Fibroblast of pulmonary artery (primary cell): Measurements from ENCODE around the gene SCAP.
"Not testable (repeated sequence)": the region's sequence is repeated elsewhere in the genome, so short reads cannot be mapped to it uniquely, and the experiment has no call there.

ENCODE experiments used
- DNase-seq: peaks from one replicate; pipeline ENCODE4 v3.0.0-alpha.2; 2010; ENCODE audit warnings: low read depth
- H3K4me3 ChIP-seq: replicated peaks from 2 replicates; pipeline ENCODE4 v1.5.1; 2011; ENCODE audit warnings: low read depth, mild to moderate bottlenecking, control low read depth, low read length, moderate library complexity
- TF ChIP-seq, protein P1 (sequence below): IDR thresholded peaks from 2 replicates; pipeline ENCODE4 v1.5.1; 2011; ENCODE audit warnings: mild to moderate bottlenecking, control low read depth, low read length, inconsistent platforms; ENCODE audit errors: missing control alignments

The SCAP gene

DNA sequence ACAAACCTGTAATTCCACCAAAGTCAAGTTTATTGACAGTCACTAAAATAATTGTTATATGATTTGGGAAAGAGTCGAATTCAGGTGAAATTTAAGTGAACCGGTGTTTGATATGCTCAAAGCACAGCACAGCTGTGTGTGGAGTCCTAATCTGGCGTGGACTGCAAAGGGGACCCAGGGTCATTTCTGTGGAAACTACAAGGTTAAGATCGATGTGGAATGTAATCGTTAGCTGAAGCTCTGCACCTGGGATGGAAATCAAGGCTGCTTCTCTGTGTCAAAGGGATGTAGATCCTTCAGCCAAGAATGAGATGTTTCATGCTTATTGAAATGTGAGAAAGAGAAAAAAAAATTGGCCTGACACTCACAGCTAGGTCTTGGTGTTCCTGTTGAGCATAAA, 39.4 kb upstream of the SCAP start:
- DNase-seq: no peak
- TF ChIP-seq, protein P1, sequence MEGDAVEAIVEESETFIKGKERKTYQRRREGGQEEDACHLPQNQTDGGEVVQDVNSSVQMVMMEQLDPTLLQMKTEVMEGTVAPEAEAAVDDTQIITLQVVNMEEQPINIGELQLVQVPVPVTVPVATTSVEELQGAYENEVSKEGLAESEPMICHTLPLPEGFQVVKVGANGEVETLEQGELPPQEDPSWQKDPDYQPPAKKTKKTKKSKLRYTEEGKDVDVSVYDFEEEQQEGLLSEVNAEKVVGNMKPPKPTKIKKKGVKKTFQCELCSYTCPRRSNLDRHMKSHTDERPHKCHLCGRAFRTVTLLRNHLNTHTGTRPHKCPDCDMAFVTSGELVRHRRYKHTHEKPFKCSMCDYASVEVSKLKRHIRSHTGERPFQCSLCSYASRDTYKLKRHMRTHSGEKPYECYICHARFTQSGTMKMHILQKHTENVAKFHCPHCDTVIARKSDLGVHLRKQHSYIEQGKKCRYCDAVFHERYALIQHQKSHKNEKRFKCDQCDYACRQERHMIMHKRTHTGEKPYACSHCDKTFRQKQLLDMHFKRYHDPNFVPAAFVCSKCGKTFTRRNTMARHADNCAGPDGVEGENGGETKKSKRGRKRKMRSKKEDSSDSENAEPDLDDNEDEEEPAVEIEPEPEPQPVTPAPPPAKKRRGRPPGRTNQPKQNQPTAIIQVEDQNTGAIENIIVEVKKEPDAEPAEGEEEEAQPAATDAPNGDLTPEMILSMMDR: no peak
- H3K4me3 ChIP-seq: no peak overlapping the region

DNA sequence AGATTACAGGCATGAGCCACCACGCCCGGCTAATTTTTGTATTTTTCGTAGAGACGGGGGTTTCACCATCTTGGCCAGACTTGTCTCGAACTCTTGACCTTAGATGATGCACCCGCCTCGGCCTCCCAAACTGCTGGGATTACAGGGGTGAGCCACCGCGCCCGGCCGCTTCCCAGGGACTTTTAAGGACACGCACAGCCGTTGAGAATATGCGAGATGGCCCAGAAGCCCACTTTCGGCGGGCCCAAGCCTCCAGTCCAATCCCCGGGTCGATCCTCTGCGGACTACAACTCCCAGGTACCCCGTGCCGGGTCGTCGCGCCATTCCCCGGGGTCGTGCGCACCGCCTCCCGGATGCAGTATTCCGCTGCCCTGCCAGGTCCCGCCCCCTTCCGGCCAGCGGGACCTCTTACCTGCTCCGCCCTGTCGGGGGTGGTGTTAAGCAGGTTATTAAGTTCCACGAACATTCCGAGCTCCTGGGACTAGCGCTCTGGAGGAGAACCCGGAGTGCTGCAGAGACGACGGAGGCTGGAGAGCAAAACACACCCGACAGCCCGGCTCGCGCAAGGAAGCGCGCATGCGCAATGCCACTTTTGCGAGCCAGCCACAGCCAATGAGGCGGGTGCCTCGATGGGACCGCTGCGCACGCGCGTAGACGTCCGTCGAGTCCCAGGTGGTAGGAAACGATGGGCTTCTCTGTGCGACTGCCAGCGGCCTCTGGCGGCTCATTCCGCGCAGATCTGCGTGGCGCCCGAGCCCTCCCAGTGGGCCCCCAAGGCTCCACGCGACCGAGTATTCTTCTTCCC, 37.6 kb upstream of the SCAP start, which contains the start of gene ELP6:
ELP6 (minus strand) TSS at position 588 of the 805 bp plus-strand sequence; CDS start at position 466, 122 bp downstream.
- DNase-seq: peak; percentile 97
- H3K4me3 ChIP-seq: peak within 1 kb of the TSS; percentile 91
- TF ChIP-seq, protein P1: peak; percentile 42

DNA sequence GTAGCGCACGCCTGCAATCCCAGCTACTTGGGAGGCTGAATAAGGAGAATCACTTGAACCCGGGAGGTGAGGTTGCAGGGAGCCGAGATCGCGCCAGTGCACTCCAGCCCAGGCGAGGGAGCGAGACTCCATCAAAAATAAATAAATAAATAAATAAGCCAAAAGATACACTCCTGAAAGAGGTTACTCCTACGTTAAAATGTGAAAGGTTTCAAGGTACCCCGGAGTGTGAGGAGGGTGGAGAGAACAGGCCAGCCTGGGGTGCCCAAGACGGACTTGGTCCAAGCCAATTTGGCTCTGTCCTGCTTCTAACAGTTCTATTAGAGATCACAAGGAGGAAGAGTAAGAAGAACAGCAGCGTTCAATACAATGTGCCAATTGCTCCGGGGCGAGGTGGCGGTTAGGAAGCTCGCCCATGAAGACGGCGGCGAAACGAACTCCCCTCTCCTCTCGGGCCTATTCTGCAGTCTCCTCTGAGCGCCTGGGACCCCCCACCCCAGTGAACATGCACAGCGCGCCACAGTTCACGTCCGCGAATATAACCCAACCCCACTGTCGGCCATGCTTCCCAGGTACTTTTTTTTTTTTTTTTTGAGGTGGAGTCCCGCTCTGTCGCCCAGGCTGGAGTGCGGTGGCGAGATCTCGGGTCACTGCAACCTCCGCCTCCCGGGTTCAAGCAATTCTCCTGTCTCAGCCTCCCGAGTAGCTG, 36.8 kb upstream of the SCAP start:
- DNase-seq: peak; percentile 18
- peak overlapping the region; percentile 91 for H3K4me3 ChIP-seq
- TF ChIP-seq, protein P1: no peak

DNA sequence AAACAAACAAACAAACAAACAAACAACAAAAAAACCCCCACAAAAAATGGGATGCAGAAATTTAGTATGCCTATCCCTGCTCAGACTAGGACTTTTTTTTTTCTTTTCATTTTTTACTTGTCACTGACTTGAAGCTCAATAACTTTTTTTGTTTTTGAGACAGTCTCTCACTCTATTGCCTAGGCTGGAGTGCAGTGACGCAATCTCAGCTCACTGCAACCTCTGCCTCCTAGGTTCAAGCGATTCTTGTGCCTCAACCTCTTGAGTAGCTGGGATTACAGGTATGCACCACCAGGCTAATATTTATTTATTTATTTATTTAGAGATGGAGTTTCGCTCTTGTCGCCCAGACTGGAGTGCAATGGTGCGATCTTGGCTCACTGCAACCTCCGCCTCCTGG, 29.5 kb upstream of the SCAP start:
- not testable (repeated sequence) for DNase-seq

DNA sequence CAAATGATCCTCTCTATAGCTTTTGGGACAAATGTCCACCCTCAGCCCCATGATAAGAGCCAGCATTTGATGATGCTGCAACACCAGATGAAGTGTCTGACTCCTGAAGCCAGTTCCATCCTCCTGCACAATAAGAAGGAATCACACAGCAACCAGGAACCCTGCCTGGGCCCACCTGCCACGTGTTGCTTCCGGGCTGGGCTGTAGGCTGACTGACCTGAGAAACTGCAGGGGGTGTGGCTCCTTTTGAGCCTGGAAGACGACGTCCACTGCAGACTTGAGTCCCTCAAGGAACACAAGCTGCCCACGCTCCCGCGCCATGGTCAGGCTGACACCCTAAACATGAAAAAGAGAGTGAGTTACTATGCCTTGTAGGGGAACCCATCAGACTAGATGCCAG, 28.4 kb upstream of the SCAP start:
- no peak overlapping the region for H3K4me3 ChIP-seq
- TF ChIP-seq, protein P1: no peak
- DNase-seq: no peak

More for the DNA sequence above, 29.5 kb upstream of the SCAP start:
- H3K4me3 ChIP-seq: not testable (repeated sequence)

DNA sequence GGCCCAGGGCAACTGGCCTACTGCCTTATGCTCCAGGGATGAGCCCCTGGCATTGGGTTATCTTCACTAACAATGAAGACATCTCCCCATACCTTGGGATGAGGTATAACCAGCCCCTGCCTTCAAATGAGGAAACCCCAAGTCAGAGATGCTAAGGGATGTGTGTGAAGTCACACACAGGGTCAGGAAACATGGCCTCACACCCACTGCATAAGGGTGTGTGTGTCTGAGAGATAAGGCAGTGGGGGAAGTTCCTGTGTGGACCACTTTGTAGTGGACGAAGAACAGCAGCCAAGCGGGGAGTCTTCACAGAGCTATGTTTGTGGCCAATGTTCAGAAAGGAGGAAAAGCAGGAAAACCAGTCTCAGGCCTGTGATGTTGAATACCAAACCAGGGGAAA, 27.3 kb upstream of the SCAP start:
- no peak for DNase-seq
- no peak overlapping the region for H3K4me3 ChIP-seq
- TF ChIP-seq, protein P1: no peak

DNA sequence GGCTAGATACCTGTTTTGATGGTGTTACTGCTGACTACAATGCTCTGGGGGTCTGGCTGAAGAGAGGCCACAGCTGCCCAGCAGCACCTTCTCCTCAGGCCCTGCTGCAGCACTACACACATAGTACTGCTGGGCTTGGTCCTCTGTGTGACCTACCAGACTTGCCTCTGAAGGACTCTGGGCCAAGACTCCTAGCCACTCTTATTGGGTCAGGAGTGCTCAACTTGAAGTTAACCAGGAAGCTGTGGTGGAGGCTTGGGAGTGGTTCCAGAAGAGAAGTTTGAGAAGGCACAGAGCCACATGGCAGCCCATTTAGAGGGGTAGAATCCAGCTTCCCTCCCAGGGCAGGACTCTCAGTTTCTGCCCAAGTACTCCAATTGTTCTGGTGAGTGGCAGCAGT, 21.2 kb upstream of the SCAP start:
- TF ChIP-seq, protein P1: no peak
- DNase-seq: no peak
- no peak overlapping the region for H3K4me3 ChIP-seq
